KBM-7 (cell line): ENCODE measurements around the gene SUOX.
A peak's percentile ranks its signal among the peaks of the same experiment; 100 is the strongest.

Experiments used
- DNase-seq: peaks from one replicate; pipeline ENCODE4 v3.0.0-alpha.2; 2015
- in situ Hi-C: fragments of 300-500 bp; cut with MboI; formaldehyde crosslinking; loops from 2 replicates; pipeline ENCODE4 v1.14.3; 2020; ENCODE audit warnings: low sequenced_read_pairs, low pct_unique_long_range_greater_than_20kb, mixed read lengths

The SUOX gene

DNA sequence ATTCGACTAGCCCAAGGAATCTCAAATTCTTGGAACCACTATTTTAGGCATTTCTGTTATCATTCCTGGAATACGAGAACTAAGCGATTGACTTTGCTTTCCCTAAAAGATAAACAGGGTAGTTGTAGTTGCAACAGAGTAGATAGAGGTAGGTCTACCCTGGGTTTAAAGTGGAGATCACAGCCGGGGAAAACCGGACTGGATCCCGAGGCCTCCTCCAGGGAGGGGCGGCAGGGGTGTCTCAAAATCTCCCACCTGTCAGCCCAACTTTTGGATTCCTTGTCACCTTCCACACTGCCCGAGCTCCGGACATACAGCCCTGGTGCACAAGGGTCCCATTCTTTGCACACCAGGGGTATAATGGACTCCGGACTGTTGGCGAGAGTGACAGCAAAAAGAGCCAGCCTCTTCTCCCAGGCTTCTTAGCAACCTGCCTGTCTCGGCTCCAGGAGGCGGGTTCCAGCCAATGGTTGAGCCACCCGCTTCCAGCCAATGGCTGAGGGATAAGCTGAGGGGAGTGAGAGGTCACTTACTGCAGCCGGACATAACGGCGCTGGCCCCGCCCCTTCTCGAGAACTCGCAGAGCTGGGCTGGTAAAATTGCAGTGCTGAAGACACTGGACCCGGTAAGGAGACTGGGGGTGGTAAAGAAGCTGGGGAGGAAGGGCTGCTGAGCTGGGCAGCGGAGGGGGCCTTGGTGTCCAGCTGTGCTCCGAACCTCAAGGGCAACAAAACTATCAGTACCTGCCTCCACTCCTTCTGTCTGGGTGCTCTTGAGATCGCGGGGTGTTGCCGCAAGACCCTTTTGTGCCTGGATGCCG is at the start of gene SUOX:
SUOX (plus strand) TSS at position 562 of the 820 bp plus-strand sequence. CDS start 4,946 bp downstream, outside the sequence.
- peak; percentile 90 for DNase-seq
- in situ Hi-C loops: no loop called here

DNA sequence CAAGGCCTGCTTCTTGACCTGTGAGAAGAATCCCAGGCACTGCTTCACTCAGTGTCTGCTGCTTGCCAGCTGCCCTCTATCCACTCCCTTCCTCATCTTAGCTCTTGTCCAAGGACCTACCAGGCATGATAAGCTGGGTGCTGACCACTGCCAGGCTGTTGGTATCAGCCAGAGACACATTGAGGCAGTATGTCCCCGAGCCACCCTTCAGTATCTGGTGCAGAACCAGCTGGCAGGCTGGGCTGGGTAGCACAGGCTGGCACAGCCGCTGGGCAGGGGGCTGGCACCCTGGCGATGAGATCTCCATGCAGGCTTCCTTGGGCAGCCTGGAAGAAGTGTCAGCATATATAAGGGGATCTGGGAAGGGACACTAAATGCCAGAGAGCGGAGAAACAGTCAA is 41.7 kb upstream of the SUOX start:
- in situ Hi-C loops: no loop called here
- no peak for DNase-seq

DNA sequence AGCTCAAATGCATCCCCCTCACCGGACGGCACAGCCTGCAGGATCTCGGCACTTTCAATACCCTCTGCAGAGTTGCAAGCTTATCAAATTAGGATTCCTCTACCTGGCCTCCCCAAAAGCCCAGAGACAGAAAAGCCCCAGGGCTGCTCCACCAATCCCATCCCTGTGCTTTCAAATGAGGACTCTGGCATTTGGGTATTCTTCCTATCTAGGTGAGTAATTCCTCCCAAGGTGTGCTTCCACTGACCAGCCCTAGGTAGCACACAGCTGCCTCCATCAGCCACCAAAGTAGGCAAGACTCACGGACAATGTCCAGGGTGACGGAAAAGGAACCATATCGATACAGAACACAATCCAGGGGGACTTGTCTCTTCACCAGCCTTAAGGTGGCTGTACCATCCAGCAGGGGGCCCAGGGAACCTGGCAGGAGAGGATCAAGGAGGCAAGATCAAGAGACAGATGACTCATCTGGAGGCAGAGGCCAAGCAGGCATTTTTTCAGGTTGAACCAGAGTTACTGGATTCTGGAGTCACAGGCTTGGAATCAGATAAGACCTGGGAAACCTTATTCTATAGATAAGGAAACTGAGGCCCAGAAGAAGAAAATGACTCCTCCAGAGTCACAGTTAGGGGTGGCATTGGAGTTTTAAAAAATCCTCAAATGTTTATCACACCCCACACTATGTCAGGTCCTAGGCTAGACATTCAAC is 41.1 kb upstream of the SUOX start:
- in situ Hi-C loops: no loop called here
- DNase-seq: peak; percentile 46

DNA sequence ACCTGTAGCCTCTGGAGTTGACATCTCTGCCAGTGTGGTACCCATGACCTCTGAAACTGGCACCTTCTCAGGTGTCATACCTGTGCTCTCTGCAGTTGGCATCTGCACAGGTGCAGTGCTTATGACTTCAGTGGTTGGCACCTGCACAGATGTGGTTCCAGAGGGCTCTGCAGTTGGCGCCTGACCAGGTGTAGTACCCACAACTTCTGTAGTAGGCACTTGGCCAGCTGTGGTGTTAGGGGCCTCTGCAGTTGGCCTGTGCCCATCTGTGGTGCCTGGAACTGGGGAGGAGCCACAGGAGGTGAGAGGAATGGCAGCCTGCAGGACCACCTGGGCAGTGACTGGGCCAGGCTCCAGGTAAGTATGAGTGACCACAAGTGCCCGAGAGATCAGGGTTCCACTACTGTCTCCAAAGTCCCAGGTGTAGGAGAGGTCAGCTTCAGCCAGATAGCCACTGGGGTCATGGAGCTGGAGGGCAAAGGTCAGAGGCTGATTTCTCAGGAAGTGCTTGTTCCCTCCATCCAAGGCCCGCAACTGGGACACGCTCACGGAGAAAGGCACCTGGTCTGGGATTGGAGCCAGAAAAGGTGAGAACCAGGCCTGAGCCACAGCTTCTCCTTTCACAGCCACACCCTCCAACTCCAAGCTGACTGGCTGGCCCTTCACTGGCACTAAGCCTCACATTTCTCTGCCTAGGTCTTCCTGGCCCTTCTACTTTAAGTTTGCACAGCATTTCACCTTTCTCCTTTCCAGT is 39.8 kb upstream of the SUOX start:
- in situ Hi-C loops: no loop called here
- DNase-seq: no peak

DNA sequence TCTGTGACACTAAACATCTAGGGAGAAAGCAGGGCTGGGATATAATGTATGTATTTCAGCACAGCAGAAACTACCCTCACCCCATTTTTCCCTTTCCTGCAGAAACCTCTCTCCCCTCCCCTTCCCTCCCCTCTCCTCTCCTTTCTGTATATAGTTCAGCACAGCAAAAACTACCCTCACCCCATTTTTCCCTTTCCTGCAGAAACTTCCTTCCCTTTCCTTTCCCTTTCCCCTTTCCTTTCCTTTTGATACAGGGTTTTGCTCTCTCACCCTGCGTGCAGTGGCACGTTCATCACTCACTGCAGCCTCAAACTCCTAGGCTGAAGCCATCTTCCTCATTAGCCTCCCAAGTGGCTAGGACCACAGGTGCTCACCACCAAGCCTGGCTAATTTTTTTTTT is 33.3 kb upstream of the SUOX start:
- in situ Hi-C loops: no loop called here
- DNase-seq: no peak

DNA sequence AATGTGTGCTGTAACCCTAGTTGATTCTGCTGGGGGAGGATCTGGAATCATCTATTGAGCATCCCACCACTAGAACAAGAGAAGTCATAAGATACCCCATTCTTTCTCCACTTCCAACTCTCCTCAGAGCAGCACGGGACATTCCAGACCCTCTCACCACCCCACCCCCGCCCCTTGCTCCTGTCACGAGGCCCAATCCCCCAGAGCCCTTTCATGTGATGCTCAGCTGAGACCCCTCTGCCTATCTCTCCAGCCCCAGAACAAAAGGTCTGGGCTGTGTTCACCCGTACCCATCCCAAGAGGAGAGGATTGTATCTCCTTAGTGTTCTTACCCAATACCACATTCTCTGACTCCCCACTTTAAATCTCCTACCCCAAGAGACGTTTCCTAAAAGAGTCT is 31.8 kb upstream of the SUOX start:
- no peak for DNase-seq
- in situ Hi-C loops: no loop called here

DNA sequence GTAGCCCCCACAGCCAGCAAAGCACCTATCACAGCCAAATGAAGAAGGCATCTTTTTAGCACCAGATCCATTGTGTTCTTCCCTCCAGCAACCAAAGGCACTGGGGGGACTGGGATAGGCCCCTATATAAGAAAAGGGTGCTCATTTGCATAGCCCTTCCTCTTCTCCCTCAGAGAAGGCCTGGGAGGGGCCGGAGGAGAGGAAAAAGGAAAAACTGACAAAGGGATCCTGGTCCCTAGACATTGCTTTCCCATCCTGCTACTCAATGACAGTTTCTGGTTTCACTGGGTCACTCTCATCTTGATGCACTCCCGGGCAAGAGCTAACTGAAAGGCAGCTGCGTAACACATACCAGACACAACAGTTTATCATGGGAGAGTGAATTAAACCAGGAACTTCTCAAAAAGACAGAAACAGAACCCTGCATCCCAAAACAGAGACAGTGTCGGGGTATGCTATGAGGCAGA is 31.1 kb upstream of the SUOX start, which contains the start of gene PMEL:
PMEL (minus strand) TSS at position 102 of the 467 bp plus-strand sequence; CDS start at position 71, 31 bp downstream.
- in situ Hi-C loops: no loop called here
- peak; percentile 26 for DNase-seq

DNA sequence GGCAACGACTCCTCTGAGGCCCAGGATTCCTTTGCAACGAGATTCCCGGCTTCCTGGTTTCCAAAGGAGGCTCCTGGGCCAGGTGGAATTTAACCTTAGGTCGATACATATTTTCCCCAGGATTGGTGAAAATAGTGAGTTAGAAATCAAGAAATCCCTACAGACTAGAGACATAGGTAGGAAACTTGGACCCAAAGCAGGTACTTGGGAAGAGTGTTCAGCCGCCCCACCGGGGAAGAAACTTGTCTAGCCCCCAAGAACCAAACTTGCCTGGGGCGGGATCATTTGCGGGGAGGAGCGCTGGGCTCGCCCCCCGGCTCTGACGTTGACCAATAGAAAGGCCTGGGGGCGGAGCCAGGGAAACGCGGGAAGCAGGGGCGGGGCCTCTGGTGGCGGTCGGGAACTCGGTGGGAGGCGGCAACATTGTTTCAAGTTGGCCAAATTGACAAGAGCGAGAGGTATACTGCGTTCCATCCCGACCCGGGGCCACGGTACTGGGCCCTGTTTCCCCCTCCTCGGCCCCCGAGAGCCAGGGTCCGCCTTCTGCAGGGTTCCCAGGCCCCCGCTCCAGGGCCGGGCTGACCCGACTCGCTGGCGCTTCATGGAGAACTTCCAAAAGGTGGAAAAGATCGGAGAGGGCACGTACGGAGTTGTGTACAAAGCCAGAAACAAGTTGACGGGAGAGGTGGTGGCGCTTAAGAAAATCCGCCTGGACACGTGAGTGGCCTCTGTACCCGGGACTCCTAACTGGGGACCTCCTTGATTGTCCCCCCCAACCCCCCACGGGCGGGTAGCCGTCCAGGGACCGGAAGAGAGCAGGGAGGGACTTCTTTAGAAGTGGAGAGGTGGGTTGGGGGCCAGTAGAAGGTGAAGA is 30.4 kb upstream of the SUOX start, which contains the start of gene CDK2:
CDK2 (plus strand) TSS at position 423 of the 874 bp plus-strand sequence; CDS start at position 602, 179 bp downstream.
- in situ Hi-C loops: no loop called here
- DNase-seq: peak; percentile 89

DNA sequence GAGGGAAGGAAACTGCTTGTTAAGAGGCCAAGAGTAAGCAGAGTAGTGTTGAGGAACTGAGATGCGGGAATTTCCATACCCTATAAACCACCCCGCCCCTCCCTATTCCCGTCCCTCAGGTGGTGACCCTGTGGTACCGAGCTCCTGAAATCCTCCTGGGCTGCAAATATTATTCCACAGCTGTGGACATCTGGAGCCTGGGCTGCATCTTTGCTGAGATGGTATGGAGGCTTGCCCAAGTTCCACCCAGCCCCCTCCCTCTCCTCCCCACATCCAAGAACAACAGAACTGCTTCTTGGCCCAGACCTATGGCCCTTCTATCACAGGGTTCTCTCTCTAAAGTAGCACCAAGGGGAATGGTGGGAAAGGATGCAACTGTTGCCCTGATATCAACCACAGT is 27.7 kb upstream of the SUOX start:
- in situ Hi-C loops: no loop called here
- no peak for DNase-seq

DNA sequence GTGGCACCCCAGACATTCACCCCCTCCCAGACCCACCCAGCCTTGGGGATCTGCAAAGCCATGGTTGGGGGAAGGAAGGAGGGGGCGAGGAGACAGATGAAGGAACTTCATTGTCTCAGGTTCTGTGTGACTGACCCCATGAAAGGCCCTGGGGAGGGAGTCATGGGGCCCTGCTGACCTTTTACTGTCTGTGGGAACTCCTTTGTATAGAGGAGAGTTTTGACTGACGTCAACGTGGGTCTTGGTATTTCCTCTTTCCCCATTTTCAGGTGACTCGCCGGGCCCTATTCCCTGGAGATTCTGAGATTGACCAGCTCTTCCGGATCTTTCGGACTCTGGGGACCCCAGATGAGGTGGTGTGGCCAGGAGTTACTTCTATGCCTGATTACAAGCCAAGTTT is 26.3 kb upstream of the SUOX start:
- in situ Hi-C loops: no loop called here
- DNase-seq: no peak

DNA sequence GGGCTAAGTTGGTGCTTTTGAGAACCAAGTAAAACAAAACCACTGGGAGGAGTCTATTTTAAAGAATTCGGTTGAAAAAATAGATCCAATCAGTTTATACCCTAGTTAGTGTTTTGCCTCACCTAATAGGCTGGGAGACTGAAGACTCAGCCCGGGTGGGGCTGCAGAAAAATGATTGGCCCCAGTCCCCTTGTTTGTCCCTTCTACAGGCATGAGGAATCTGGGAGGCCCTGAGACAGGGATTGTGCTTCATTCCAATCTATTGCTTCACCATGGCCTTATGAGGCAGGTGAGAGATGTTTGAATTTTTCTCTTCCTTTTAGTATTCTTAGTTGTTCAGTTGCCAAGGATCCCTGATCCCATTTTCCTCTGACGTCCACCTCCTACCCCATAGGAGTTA is 25.0 kb upstream of the SUOX start:
- in situ Hi-C loops: no loop called here
- no peak for DNase-seq

DNA sequence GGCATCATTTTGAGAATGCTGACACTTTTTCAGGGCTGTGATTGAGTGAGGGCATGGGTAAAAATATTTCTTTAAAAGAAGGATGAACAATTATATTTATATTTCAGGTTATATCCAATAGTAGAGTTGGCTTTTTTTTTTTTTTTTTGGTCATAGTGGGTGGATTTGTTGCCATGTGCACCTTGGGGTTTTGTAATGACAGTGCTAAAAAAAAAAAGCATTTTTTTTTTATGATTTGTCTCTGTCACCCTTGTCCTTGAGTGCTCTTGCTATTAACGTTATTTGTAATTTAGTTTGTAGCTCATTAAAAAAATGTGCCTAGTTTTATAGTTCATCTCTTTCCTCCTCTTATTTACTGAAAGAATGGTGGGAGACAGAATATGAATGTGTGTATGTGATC is 24.6 kb upstream of the SUOX start:
- in situ Hi-C loops: no loop called here
- DNase-seq: no peak

DNA sequence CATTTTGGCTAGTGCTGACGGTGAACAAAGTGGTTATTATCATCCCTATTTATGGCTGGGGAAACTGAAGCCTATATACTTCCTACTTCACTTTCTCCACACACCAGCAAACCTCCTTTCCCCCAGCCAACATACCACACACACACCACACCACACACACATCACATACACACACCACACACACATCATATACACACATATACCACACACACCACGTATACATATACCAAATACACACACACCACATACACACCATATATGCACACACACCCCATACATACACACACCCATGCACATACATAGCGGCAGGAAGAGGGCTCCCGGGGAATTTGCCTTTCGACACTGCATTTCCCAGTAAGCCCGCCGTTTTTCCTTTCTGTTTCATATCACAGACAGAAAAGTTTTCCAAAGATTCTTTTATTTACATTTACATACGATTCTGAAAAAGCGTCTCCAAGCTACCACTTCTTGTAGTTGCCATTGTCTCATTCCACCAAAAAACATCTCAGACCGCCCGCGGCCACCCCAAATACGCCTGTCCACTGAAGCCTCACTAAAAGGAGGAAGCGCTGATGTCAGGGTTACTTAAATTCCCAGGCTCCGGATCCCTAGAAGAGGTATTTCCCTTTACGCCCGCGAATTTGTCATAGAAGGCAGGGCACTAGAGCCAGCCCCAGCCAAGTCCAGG is 24.0 kb upstream of the SUOX start:
- DNase-seq: no peak

DNA sequence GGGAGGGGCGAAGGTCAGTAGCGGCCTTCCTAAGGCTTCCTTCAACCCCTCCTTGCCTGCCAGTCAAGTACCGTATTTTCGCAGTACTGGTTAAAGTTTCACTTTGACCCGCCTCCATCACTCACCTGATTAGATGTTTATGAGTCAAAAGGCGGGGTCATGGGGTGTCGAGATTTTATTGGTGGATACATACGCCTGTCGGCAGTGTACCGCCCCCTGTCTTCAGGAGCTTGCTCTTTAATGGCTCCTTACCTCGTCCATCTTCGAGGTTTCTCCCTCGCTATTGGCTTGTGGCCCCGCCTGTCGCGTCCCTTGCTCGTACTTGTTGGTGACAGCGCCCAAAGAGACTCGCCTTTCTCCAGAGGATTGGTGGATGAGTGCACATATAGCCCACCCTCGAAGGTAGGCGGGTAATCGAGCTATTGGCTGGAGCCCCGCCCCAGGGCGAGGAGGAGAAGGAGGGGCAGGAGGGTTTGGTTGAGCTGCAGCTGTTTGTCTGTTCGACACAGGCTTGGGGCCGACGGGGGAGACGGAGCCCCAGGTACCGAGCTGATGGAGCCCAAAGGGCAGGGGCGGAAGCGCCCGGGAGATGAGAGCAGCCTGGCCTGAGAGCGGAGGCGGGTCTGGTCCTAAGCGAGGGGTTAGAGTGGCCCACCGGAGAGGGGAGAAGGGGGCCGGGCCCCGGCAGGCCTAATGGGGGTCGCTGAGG is 23.3 kb upstream of the SUOX start, which contains the start of gene RAB5B:
RAB5B (plus strand) TSS at position 480 of the 709 bp plus-strand sequence. CDS start 12,883 bp downstream, outside the sequence.
- in situ Hi-C loops: no loop called here
- DNase-seq: peak; percentile 100

More for the DNA sequence above, 24.0 kb upstream of the SUOX start:
- in situ Hi-C loops: no loop called here

DNA sequence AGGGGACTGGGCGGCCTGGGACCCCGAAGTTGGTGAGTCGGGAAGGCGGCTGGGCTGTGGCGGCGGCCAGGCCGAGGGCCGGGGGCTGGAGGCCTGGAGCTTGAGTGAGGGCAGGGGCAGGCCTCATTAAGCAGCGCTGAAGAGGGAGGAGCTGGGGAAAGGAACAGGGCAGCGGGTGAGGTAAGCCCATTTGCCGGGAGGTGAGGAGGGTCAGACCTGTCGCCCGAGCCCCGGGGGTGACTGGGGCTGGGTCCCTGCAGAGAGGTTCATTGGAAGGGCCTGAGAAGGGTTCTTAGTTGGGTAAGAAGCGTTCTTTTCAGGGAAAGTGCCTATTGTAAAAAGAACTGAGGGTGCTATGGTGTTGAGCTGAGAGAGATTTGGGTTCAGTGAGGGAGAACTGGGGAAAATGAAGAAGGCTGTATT is 22.8 kb upstream of the SUOX start:
- peak; percentile 33 for DNase-seq
- in situ Hi-C loops: no loop called here

DNA sequence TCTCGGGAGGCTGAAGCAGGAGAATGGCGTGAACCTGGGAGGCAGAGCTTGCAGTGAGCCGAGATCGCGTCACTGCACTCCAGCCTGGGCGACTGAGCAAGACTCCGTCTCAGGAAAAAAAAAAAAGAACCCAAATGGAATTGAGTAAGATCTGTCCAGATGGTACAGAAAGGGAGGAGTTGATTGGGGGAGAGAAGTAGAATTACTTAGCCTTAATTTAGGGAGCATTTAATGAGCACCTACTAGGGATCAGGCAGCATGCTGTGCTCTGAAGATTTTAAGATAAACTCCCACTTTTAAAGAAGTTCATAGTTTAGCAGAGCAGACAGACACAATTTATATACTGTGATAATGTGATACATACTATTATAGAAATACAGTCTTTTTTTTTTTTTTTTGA is 18.7 kb upstream of the SUOX start:
- DNase-seq: no peak
- in situ Hi-C loops: no loop called here

DNA sequence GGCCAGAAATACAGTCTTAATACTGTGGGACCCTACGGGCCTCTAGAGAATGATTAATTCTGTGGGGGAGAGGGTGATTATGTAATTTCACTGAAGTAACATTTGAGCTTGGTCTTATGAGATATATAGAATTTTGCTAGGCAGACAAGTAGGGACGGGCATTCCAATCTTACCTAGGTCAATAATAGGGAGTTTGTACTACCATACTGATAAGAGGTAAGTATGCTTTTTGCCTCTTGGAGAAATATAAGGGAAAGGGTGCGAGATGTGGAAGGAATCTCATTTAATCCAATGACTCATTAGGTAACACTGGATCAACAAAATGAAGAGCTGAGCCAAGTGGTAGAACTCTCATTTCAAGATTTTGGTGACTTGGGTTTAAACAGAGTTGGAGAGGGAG is 18.0 kb upstream of the SUOX start:
- no peak for DNase-seq
- in situ Hi-C loops: no loop called here
